Ovary (tissue), 9 donors: ENCODE measurements around the gene VAV2. TPM values are rescaled to one million over a fixed set of nuclear protein-coding genes. Genes with fewer than 3 reads are reported as not detected.

Experiments used
- DNase-seq, 5 donors: peaks; one replicate each; pipeline ENCODE4 v3.0.0-alpha.2; 2019 to 2020
- H3K27ac ChIP-seq, 2 donors: fragments of 200-600 bp; one replicate each; pipeline versions ENCODE4 v1.5.1 to v1.8.0; 2019 to 2022
- H3K27me3 ChIP-seq: fragments of 200-600 bp; one replicate; pipeline ENCODE4 v1.8.0; 2022
- H3K36me3 ChIP-seq: fragments of 200-600 bp; sonication (generic); one replicate; pipeline ENCODE4 v1.5.1; 2019
- H3K4me1 ChIP-seq: one replicate; pipeline ENCODE4 v1.8.1; 2013; ENCODE audit warnings: mild to moderate bottlenecking, moderate library complexity; ENCODE audit not compliant: insufficient read depth
- H3K4me3 ChIP-seq: fragments of 200-600 bp; sonication (generic); one replicate; pipeline ENCODE4 v1.5.1; 2017
- H3K9me3 ChIP-seq, 2 donors: fragments of 200-600 bp in 1 of 2; sonication (generic) in 1 of 2; one replicate each; pipeline versions ENCODE4 v1.5.1 to v1.8.1; 2013 to 2019; ENCODE audit warnings: mild to moderate bottlenecking in 1 of 2, moderate library complexity in 1 of 2
- CTCF ChIP-seq, 3 donors: fragments of 450-650 bp in 2 of 3; fragments of 200-600 bp in 1 of 3; IDR thresholded peaks; one replicate each; pipeline versions ENCODE4 v1.5.1 to v1.8.0; 2016 to 2022; ENCODE audit warnings: antibody characterized with exemption in 3 of 3, mild to moderate bottlenecking in 1 of 3
- EP300 ChIP-seq: sonication (generic); formaldehyde crosslinking; IDR thresholded peaks from one replicate; pipeline ENCODE4 v1.6.1; 2017; ENCODE audit warnings: antibody characterized with exemption
- POLR2A ChIP-seq: fragments of 450-650 bp; IDR thresholded peaks from one replicate; pipeline ENCODE4 v1.6.1; 2017; ENCODE audit warnings: antibody characterized with exemption, mild to moderate bottlenecking, moderate library complexity
- WGBS, 3 donors: extraction: QIAGEN DNeasy Blood & Tissue Kit in 1 of 3; methylation state at CpG; one replicate each; pipeline versions ENCODE4 v1.1.5 to v1.1.7; 2013 to 2017; 5-methylcytosine and 5-hydroxymethylcytosine counted together
- intact Hi-C, 4 donors: fragments of 100-400 bp; cut with DNase I; formaldehyde crosslinking; loops; one replicate each; pipeline versions ENCODE4 v1.11.0 to v1.15.1; 2022 to 2023
- polyA plus RNA-seq, 2 donors: library from polyadenylated mRNA; stranded (reverse); fragments of 200-250 nt in 1 of 2; fragments of 350-450 nt in 1 of 2; fragmentation: Illumina TruSeq in 1 of 2; extraction: RNeasy Lipid Tissue Mini Kit (QIAGEN cat#74804) in 1 of 2; gene quantifications; one replicate each; pipeline ENCODE4 v1.2.3, GENCODE V29; 2013 to 2014
- total RNA-seq, 7 donors: library from RNA; depleted of rRNA in 2 of 7; stranded (reverse); fragments of >200 nt in 2 of 7; fragmentation: NEBNext Ultra II Directional in 3 of 7; extraction: Animal tissue kit (Norgen Biotek cat#: 25700) in 3 of 7; gene quantifications; one replicate each; pipeline versions ENCODE4 v1.1.0 to v1.2.4, GENCODE V29; 2016 to 2023
- donor health status: DM: no; HTN: no; CAD: no; lungs with moderate emphysema.
- donor health status: DM: no; HTN: no; CAD: no.
- donor health status: Bipolar disorder and iron deficiency.
- donor health status: DM: yes; HTN: yes; CAD: no.
- donor health status: DM: no; HTN: no; CAD: no.
- donor health status: DM: yes; HTN: yes; CAD: no.

The VAV2 gene
- total and polyA plus RNA-seq, 9 donors, result 3.7 to 14.1 (median 7.8) TPM

GRCh38 chr9:133734590-133735414 lies 257.3 kb downstream of the VAV2 start:
- H3K4me1 ChIP-seq, result peaks cover 6% of the 10 kb centered on the region
- DNase-seq, result peak in 1 of 5 donors; percentile 34
- no peaks in the 10 kb centered on the region for H3K36me3 ChIP-seq
- H3K4me3 ChIP-seq, result no peak overlapping the region
- no peak overlapping the region for H3K27ac ChIP-seq
- TF ChIP-seq CTCF (IDR thresholded peaks at IDR 0.05) (no peak), POLR2A (no peak), EP300 (no peak)
- 80 to 85% (median 80%) methylated on average over 23 of the region's 23 CpGs for WGBS, 3 donors
- no peaks in the 10 kb centered on the region for H3K9me3 ChIP-seq
- H3K27me3 ChIP-seq, result no peaks in the 10 kb centered on the region
- intact Hi-C loops, result no loop called here

DNA sequence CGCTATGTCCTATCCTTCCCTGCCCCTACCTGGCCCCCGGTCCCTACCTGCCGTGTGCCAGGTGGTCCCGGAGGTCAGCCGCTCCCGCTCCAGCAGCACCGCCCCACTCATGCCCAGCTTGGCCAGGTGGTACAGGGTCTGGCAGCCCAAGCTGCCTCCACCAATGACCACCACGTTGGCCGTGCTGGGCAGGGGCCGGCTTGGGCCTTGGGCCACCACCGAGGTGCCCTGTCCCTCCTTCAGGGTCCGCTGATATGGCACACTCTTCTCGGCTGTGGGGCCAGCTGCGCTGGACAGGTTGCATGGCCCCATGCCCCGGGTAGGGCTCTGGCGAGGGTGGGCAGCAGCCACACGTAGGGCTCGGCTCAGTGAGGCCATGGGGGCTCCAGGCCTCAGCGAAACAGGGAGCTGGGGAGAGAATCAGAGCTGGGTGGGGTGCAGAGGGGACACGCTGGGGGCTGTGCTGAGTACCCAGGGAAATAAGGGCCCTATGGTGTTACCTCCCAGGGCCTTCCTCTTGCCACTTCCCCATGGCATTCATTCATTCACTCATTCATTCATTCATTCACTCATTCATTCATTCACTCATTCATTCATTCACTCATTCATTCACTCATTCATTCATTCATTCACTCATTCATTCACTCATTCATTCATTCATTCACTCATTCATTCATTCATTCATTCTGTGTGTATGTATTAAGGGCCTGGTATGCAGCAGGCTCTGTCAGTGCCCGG lies 258.2 kb downstream of the VAV2 start:
- intact Hi-C loops, result no loop called here
- peak in 1 of 5 donors; percentile 34 for DNase-seq

GRCh38 chr9:133733421-133733795 lies 258.7 kb downstream of the VAV2 start:
- H3K4me1 ChIP-seq, result peaks cover 6% of the 10 kb centered on the region
- H3K27me3 ChIP-seq, result no peaks in the 10 kb centered on the region
- no peak overlapping the region for H3K27ac ChIP-seq
- H3K4me3 ChIP-seq, result no peak overlapping the region
- DNase-seq, result peak in 1 of 5 donors; percentile 10
- intact Hi-C loops, result no loop called here
- TF ChIP-seq POLR2A, result no peak
- TF ChIP-seq CTCF (IDR thresholded peaks at IDR 0.05), result no peak
- no peak for TF ChIP-seq EP300
- WGBS, 3 donors, result 87 to 90% (median 89%) methylated on average over 4 of the region's 4 CpGs
- H3K9me3 ChIP-seq, result no peaks in the 10 kb centered on the region
- H3K36me3 ChIP-seq, result no peaks in the 10 kb centered on the region

More for the DNA sequence above, 258.2 kb downstream of the VAV2 start:
- WGBS, 3 donors, result 85 to 92% (median 90%) methylated on average over 21 of the region's 21 CpGs
- H3K4me3 ChIP-seq, result no peak overlapping the region
- peaks cover 6% of the 10 kb centered on the region for H3K4me1 ChIP-seq
- no peak for TF ChIP-seq EP300
- TF ChIP-seq POLR2A, result no peak
- TF ChIP-seq CTCF (IDR thresholded peaks at IDR 0.05), result no peak
- no peak overlapping the region for H3K27ac ChIP-seq
- no peaks in the 10 kb centered on the region for H3K36me3 ChIP-seq
- no peaks in the 10 kb centered on the region for H3K27me3 ChIP-seq
- no peaks in the 10 kb centered on the region for H3K9me3 ChIP-seq

DNA sequence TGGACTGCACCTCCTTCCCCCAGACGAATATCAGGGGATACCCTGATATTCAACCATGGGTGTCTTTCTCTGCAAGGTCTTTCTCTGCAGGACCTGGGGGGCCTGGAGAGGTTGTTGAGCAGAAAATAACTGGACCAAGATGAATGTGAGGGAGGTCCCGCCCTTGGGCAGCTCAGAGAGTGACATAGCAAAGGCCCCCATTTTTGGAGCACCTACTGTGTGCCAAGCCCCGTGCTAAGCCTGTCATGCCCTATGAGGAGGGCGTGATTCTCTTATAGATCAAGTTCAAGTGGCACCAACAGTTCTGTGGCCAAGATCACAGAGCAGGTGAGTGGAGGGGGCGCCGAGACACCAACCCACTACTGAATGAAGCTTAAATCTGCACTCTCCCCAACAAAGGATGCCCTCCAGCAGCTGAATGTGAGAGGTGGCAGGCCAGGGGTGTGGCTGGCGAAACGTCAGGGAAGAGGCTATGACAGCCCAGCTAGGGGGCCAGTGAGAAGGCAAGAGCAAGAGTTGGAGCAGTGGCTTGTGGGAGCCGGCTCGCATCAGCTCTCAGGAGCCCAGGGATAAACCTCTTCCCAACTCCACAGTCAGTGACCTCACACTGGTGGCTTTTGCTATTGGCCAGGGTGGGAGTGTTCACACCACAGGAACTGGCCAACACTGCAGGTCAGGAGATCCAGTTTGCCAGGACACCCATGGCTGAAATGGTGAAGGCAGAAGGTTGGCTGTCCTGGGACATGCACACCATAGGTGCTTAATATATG lies 259.3 kb downstream of the VAV2 start:
- TF ChIP-seq EP300, result no peak
- intact Hi-C loops, result no loop called here
- Histone ChIP-seq H3K9me3 (no peaks in the 10 kb centered on the region), H3K36me3 (no peaks in the 10 kb centered on the region), H3K4me1 (peaks cover 6% of the 10 kb centered on the region), H3K27ac (no peak overlapping the region), H3K4me3 (no peak overlapping the region), H3K27me3 (no peaks in the 10 kb centered on the region)
- 79 to 84% (median 82%) methylated on average over 10 of the region's 10 CpGs for WGBS, 3 donors
- peak in 2 of 5 donors; percentile 9 to 13 for DNase-seq
